ENCODE results near the gene CACNA1D. TPM values are rescaled to one million over a fixed set of nuclear protein-coding genes. Genes with fewer than 3 reads are reported as not detected.
A peak's percentile ranks its signal among the peaks of the same experiment; 100 is the strongest.

Gene CACNA1D
- total RNA-seq, 1 experiment from 2014 or later = 1.1 TPM

DNA sequence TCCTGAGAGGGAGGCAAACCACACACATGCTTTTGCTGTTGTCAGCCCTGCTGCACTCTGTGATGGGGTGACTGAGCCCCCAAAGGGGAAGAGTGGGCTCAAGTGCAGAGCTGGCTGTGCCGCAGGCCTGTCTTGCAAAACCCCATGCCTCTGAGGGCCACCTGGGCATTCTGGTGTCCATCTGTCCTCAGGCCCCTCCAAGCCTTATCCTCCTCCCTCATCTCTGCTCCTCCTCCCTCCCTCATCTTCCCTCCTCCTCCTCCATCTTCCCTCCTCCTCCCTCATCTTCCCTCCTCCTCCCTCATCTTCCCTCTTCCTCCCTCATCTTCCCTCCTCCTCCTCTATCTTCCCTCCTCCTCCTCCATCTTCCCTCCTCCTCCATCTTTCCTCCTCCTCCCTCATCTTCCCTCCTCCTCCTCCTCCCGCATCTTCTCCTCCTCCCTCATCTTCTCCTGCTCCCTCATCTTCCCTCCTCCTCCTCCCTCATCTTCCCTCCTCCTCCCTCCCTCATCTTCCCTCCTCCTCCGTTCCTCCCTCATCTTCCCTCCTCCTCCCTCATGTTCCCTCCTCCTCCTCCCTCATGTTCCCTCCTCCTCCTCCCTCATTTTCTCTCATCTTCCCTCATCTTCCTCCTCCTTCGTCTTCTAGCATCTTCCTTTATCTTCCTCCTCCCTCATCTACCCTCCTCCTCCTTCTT lies 311.2 kb downstream of the CACNA1D start:
- Histone ChIP-seq H3K4me1 (ENCODE audit: control insufficient read depth in 1 of 2, insufficient read depth in 2 of 2, low read length in 2 of 2) (peaks cover 12 to 26% of the 10 kb centered on the region in 2 experiments), H3K27me3 (ENCODE audit: insufficient read depth, low read length) (no peaks in the 10 kb centered on the region), H3K9me3 (ENCODE audit: control insufficient read depth in 1 of 2, insufficient read depth in 1 of 2, low read depth in 1 of 2, low read length in 2 of 2) (no peaks in the 10 kb centered on the region), H2AFZ (ENCODE audit: low read depth, low read length, poor library complexity, severe bottlenecking) (peak overlapping the region; percentile 5), H3K9ac (ENCODE audit: low read length) (no peak overlapping the region), H3K4me2 (ENCODE audit: low read length) (peak overlapping the region; percentile 48), H4K20me1 (ENCODE audit: insufficient read depth) (no peaks in the 10 kb centered on the region), H3K9me2 (ENCODE audit: insufficient read depth) (no peaks in the 10 kb centered on the region), H3K27ac (ENCODE audit: low read depth, low read length) (no peak overlapping the region), H3K4me3 (replicated peaks in 1 of 2; ENCODE audit: low read depth in 1 of 2, low read length in 2 of 2) (no peak overlapping the region), H3K36me3 (ENCODE audit: control insufficient read depth in 1 of 2, insufficient read depth in 2 of 2, low read length in 2 of 2) (no peaks in the 10 kb centered on the region), H3K79me2 (ENCODE audit: insufficient read depth, low read length) (no peaks in the 10 kb centered on the region)
- no peak for TF ChIP-seq CEBPB (IDR thresholded peaks at IDR 0.05; ENCODE audit: low read depth)
- no peak for TF ChIP-seq REST (IDR thresholded peaks at IDR 0.05; ENCODE audit: low read depth)
- ChIA-PET CTCF (no interaction called here), RAD21 (ENCODE audit: low non-redundant PET in 1 of 2, low total read pairs in 2 of 2, uncharacterized antibody in 2 of 2, unreplicated experiment in 2 of 2) (no interaction called here), POLR2A (no interaction called here)
- intact Hi-C loops (cut with micrococcal nuclease) = no loop called here
- DNase-seq (ENCODE audit: low read depth, low spot score) = no peak
- ATAC-seq = peak; percentile 35
- no TSS peak for BruUV-seq (replicated peaks)

Measured in HCT116 (cell line).